ENCODE data around the gene SNX9. TPM values are rescaled to one million over a fixed set of nuclear protein-coding genes. Genes with fewer than 3 reads are reported as not detected.

The SNX9 gene
- polyA plus RNA-seq, 1 donor from 2014 or later = 7.0 TPM

- no peak overlapping the region for H3K4me3 ChIP-seq (ENCODE audit: low read length)
- H3K79me2 ChIP-seq (replicated peaks; ENCODE audit: insufficient read depth, low read length) = no peaks in the 10 kb centered on the region
- TF ChIP-seq SMC3 (conservative IDR thresholded peaks at IDR 0.05; ENCODE audit: poor library complexity) (no peak), RAD21 (conservative IDR thresholded peaks at IDR 0.05) (no peak), EZH2 (IDR thresholded peaks at IDR 0.05; ENCODE audit: borderline replicate concordance, insufficient read depth, low read length, poor library complexity, severe bottlenecking) (no peak), EP300 (conservative IDR thresholded peaks at IDR 0.05; ENCODE audit: poor library complexity, severe bottlenecking) (no peak), TAF1 (IDR thresholded peaks at IDR 0.05; ENCODE audit: low read depth) (no peak), POLR2AphosphoS5 (IDR thresholded peaks at IDR 0.05) (no peak)
- no peak overlapping the region for H3K27ac ChIP-seq (ENCODE audit: low read length)
- no peaks in the 10 kb centered on the region for H4K20me1 ChIP-seq (ENCODE audit: insufficient read depth)
- no peak overlapping the region for H2AFZ ChIP-seq (ENCODE audit: low read depth, low read length)
- peaks cover 30% of the 10 kb centered on the region for H3K27me3 ChIP-seq (ENCODE audit: insufficient read depth, low read depth, low read length)
- H3K36me3 ChIP-seq (ENCODE audit: insufficient read depth, low read length) = no peaks in the 10 kb centered on the region
- H3K9me3 ChIP-seq (ENCODE audit: low read length) = no peaks in the 10 kb centered on the region
- H3K9me2 ChIP-seq (ENCODE audit: insufficient read depth, low read length) = no peaks in the 10 kb centered on the region
- H3F3A ChIP-seq (ENCODE audit: insufficient read depth, low read length, poor library complexity, severe bottlenecking) = no peaks in the 10 kb centered on the region
- H3K4me2 ChIP-seq (ENCODE audit: low read length) = no peak overlapping the region
- no peak overlapping the region for H3K9ac ChIP-seq (ENCODE audit: low read length)
Measured at GRCh38 chr6:157984128-157984527, 161.1 kb downstream of the SNX9 start.

- Histone ChIP-seq H3K9me2 (ENCODE audit: insufficient read depth, low read length) (no peaks in the 10 kb centered on the region), H3K27me3 (ENCODE audit: insufficient read depth, low read depth, low read length) (peaks cover 30% of the 10 kb centered on the region), H2AFZ (ENCODE audit: low read depth, low read length) (no peak overlapping the region), H3K27ac (ENCODE audit: low read length) (no peak overlapping the region), H3K79me2 (replicated peaks; ENCODE audit: insufficient read depth, low read length) (no peaks in the 10 kb centered on the region), H4K20me1 (ENCODE audit: insufficient read depth) (no peaks in the 10 kb centered on the region), H3K9ac (ENCODE audit: low read length) (no peak overlapping the region), H3K9me3 (ENCODE audit: low read length) (no peaks in the 10 kb centered on the region), H3K4me3 (ENCODE audit: low read length) (no peak overlapping the region), H3K36me3 (ENCODE audit: insufficient read depth, low read length) (no peaks in the 10 kb centered on the region), H3F3A (ENCODE audit: insufficient read depth, low read length, poor library complexity, severe bottlenecking) (no peaks in the 10 kb centered on the region), H3K4me2 (ENCODE audit: low read length) (no peak overlapping the region)
- TF ChIP-seq, protein P1, sequence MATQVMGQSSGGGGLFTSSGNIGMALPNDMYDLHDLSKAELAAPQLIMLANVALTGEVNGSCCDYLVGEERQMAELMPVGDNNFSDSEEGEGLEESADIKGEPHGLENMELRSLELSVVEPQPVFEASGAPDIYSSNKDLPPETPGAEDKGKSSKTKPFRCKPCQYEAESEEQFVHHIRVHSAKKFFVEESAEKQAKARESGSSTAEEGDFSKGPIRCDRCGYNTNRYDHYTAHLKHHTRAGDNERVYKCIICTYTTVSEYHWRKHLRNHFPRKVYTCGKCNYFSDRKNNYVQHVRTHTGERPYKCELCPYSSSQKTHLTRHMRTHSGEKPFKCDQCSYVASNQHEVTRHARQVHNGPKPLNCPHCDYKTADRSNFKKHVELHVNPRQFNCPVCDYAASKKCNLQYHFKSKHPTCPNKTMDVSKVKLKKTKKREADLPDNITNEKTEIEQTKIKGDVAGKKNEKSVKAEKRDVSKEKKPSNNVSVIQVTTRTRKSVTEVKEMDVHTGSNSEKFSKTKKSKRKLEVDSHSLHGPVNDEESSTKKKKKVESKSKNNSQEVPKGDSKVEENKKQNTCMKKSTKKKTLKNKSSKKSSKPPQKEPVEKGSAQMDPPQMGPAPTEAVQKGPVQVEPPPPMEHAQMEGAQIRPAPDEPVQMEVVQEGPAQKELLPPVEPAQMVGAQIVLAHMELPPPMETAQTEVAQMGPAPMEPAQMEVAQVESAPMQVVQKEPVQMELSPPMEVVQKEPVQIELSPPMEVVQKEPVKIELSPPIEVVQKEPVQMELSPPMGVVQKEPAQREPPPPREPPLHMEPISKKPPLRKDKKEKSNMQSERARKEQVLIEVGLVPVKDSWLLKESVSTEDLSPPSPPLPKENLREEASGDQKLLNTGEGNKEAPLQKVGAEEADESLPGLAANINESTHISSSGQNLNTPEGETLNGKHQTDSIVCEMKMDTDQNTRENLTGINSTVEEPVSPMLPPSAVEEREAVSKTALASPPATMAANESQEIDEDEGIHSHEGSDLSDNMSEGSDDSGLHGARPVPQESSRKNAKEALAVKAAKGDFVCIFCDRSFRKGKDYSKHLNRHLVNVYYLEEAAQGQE (IDR thresholded peaks at IDR 0.05; ENCODE audit: borderline replicate concordance) = no peak
- TF ChIP-seq RAD21 (conservative IDR thresholded peaks at IDR 0.05) = no peak
Measured at GRCh38 chr6:157984686-157985225, 161.7 kb downstream of the SNX9 start.

DNA sequence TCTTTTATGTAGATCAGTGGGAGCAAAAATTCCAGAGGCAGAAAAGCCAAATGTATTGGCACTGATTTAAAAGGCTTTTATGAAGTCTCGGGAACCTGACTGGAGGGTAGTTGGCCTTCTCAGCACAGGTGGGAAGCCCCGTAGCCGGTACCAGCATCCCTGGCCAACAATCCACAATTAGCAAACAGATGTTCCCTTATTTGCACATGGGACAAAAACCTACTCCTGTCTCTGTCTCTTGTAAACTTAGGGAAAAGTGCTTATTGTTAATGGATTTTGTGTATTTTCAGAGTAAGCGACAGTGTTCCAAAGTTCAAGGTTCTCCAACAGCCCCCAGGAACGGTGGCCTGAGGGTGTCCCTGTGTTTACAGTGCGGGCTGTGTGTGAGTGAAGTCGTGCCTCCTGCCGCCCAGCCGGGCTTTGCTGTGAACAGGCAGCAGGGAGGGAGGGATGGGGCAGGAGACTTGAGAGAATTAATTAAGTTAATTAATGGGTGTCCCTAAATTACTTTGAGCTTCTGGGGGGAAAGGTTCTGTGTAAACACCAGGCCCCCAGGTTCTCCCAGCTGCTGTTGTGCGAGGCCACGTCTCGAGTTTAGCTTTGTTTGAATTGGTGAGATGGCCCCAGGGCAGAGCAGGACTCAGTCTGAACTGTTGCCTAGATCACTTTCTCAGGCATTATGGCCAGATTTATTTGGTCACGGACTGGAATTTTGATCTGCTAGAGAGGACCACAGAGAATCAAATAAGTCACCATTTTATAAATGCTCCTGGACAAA, 162.5 kb downstream of the SNX9 start:
- H3K36me3 ChIP-seq (ENCODE audit: insufficient read depth, low read length) = no peaks in the 10 kb centered on the region
- H2AFZ ChIP-seq (ENCODE audit: low read depth, low read length) = no peak overlapping the region
- H3F3A ChIP-seq (ENCODE audit: insufficient read depth, low read length, poor library complexity, severe bottlenecking) = no peaks in the 10 kb centered on the region
- H3K9me2 ChIP-seq (ENCODE audit: insufficient read depth, low read length) = no peaks in the 10 kb centered on the region
- H3K27ac ChIP-seq (ENCODE audit: low read length) = no peak overlapping the region
- no peaks in the 10 kb centered on the region for H3K79me2 ChIP-seq (replicated peaks; ENCODE audit: insufficient read depth, low read length)
- H3K9ac ChIP-seq (ENCODE audit: low read length) = no peak overlapping the region
- peaks cover 26% of the 10 kb centered on the region for H3K27me3 ChIP-seq (ENCODE audit: insufficient read depth, low read depth, low read length)
- H3K4me2 ChIP-seq (ENCODE audit: low read length) = no peak overlapping the region
- H4K20me1 ChIP-seq (ENCODE audit: insufficient read depth) = no peaks in the 10 kb centered on the region
- H3K4me3 ChIP-seq (ENCODE audit: low read length) = no peak overlapping the region
- TF ChIP-seq EP300 (conservative IDR thresholded peaks at IDR 0.05; ENCODE audit: poor library complexity, severe bottlenecking) (no peak), RAD21 (conservative IDR thresholded peaks at IDR 0.05) (no peak), SMC3 (conservative IDR thresholded peaks at IDR 0.05; ENCODE audit: poor library complexity) (no peak), CTCF (IDR thresholded peaks at IDR 0.05; ENCODE audit: poor library complexity, severe bottlenecking) (no peak), POLR2AphosphoS5 (IDR thresholded peaks at IDR 0.05) (no peak), EZH2 (IDR thresholded peaks at IDR 0.05; ENCODE audit: borderline replicate concordance, insufficient read depth, low read length, poor library complexity, severe bottlenecking) (no peak), TAF1 (IDR thresholded peaks at IDR 0.05; ENCODE audit: low read depth) (no peak), MXI1 (conservative IDR thresholded peaks at IDR 0.05; ENCODE audit: poor library complexity, severe bottlenecking) (no peak)
- TF ChIP-seq, protein P1 (IDR thresholded peaks at IDR 0.05; ENCODE audit: borderline replicate concordance) = no peak
- no peaks in the 10 kb centered on the region for H3K9me3 ChIP-seq (ENCODE audit: low read length)

Data from neural cell (in vitro differentiated cells).